Peyer's patch (tissue), 4 donors: ENCODE data around the gene ZMYND15.

Experiments
- CTCF ChIP-seq, 6 experiments: fragments of 450-650 bp in 4 of 6; fragments of 200-600 bp in 2 of 6; sonication (generic) in 1 of 6; IDR thresholded peaks; one replicate each; pipeline ENCODE4 v1.5.1; 2017 to 2019; ENCODE audit warnings: antibody characterized with exemption in 6 of 6, mild to moderate bottlenecking in 3 of 6, moderate library complexity in 1 of 6
- POLR2A ChIP-seq, 2 donors: fragments of 450-650 bp; IDR thresholded peaks; one replicate each; pipeline ENCODE4 v1.5.1; 2017; ENCODE audit warnings: antibody characterized with exemption in 2 of 2, mild to moderate bottlenecking in 2 of 2, moderate library complexity in 2 of 2

DNA sequence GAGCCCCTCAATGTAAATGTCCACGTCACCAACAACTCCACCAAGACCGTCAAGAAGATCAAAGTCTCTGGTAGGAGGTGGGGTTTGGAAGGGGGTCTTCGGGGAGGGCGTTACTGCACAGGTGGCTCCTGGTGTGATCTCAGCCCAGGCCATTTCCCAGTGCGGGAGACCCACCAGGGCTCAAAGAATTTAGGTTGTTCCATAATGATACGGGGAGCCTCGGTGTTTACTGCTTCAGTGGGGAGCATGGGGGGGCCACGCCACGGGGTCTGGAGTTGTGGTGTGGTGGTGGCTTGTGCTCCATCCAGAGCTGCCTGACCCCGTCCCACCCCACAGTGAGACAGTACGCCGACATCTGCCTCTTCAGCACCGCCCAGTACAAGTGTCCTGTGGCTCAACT, 21.4 kb upstream of the ZMYND15 start:
- TF ChIP-seq CTCF (IDR thresholded peaks at IDR 0.05) (no peak), POLR2A (IDR thresholded peaks at IDR 0.05) (no peak)
